ENCODE data around the gene HSP90B1.

HSP90B1 gene

GRCh38 chr12:103930034-103930786, at the start of gene HSP90B1:
TSS of gene HSP90B1 (plus strand) at chr12:103930410. CDS start at chr12:103930516, 106 bp downstream.
- peaks cover 5% of the 10 kb centered on the region for H3K27me3 Mint-ChIP-seq (ENCODE audit: low read depth, poor library complexity)
- peaks cover 32% of the 10 kb centered on the region for H3K36me3 Mint-ChIP-seq (ENCODE audit: low read depth)

GRCh38 chr12:103881261-103881660, 48.9 kb upstream of the HSP90B1 start:
- Mint-ChIP-seq H3K27ac (no peak overlapping the region), H3K4me3 (no peak overlapping the region), H3K27me3 (ENCODE audit: low read depth, poor library complexity) (peaks cover 14% of the 10 kb centered on the region), H3K9me3 (no peaks in the 10 kb centered on the region), H3K36me3 (ENCODE audit: low read depth) (no peaks in the 10 kb centered on the region), H3K4me1 (peaks cover 26% of the 10 kb centered on the region)
- no peak for DNase-seq
- no peak for TF ChIP-seq CTCF (IDR thresholded peaks at IDR 0.05)

More at GRCh38 chr12:103930034-103930786, at the start of gene HSP90B1:
- TF ChIP-seq CTCF (IDR thresholded peaks at IDR 0.05): no peak
- no peaks in the 10 kb centered on the region for H3K9me3 Mint-ChIP-seq
- H3K4me3 Mint-ChIP-seq: peak within 1 kb of the TSS; percentile 95
- peaks cover 59% of the 10 kb centered on the region for H3K4me1 Mint-ChIP-seq
- peak within 1 kb of the TSS; percentile 99 for H3K27ac Mint-ChIP-seq
- peak; percentile 97 for DNase-seq

GRCh38 chr12:103882861-103883596, 47.2 kb upstream of the HSP90B1 start:
- H3K4me3 Mint-ChIP-seq: no peak overlapping the region
- TF ChIP-seq CTCF (IDR thresholded peaks at IDR 0.05): no peak
- peaks cover 26% of the 10 kb centered on the region for H3K4me1 Mint-ChIP-seq
- no peaks in the 10 kb centered on the region for H3K36me3 Mint-ChIP-seq (ENCODE audit: low read depth)
- H3K9me3 Mint-ChIP-seq: no peaks in the 10 kb centered on the region
- no peak overlapping the region for H3K27ac Mint-ChIP-seq
- H3K27me3 Mint-ChIP-seq (ENCODE audit: low read depth, poor library complexity): peaks cover 14% of the 10 kb centered on the region
- DNase-seq: no peak

- H3K36me3 Mint-ChIP-seq (ENCODE audit: low read depth): no peaks in the 10 kb centered on the region
- peaks cover 13% of the 10 kb centered on the region for H3K27me3 Mint-ChIP-seq (ENCODE audit: low read depth, poor library complexity)
- H3K4me3 Mint-ChIP-seq: no peak overlapping the region
- no peak for DNase-seq
- no peak overlapping the region for H3K27ac Mint-ChIP-seq
- no peaks in the 10 kb centered on the region for H3K9me3 Mint-ChIP-seq
- peaks cover 20% of the 10 kb centered on the region for H3K4me1 Mint-ChIP-seq
- no peak for TF ChIP-seq CTCF (IDR thresholded peaks at IDR 0.05)
Measured at GRCh38 chr12:103883908-103884307, 46.3 kb upstream of the HSP90B1 start.

DNA sequence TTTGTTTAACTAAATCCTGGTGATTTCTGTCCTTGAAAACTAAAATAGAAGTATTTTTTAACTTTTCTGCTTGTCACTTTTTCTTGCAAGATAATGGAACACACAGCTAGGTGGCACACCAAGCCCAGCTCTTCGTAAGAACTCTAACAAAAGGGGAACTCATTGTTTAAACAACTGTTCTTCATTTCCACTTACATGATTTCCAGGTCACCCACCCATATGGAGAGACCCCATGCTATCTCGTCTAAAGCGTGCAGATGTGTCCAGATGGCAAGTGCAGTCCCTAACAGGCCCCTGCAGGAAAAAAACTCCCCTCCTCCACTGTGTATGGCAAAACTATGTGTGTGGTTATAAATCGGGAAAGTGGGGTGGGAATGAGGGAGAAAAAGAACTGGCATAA, 45.9 kb upstream of the HSP90B1 start:
- no peak for TF ChIP-seq CTCF (IDR thresholded peaks at IDR 0.05)
- Mint-ChIP-seq H3K27me3 (ENCODE audit: low read depth, poor library complexity) (peaks cover 9% of the 10 kb centered on the region), H3K4me3 (no peak overlapping the region), H3K4me1 (peaks cover 16% of the 10 kb centered on the region), H3K36me3 (ENCODE audit: low read depth) (no peaks in the 10 kb centered on the region), H3K27ac (no peak overlapping the region), H3K9me3 (no peaks in the 10 kb centered on the region)
- no peak for DNase-seq
